Activated CD8-positive, alpha-beta T cell treated with anti-CD3 and anti-CD28 coated beads for 36 hours (primary cell): ENCODE data around the gene TMEM229B. TPM values are rescaled to one million over a fixed set of nuclear protein-coding genes. Genes with fewer than 3 reads are reported as not detected.
A peak's percentile ranks its signal among the peaks of the same experiment; 100 is the strongest.

Experiments
- ATAC-seq: fragments of 200-7000 bp; cut with Tn5 transposase; one replicate; pipeline ENCODE4 v1.10.0; 2021; ENCODE audit warnings: mild to moderate bottlenecking, moderate library complexity
- CTCF ChIA-PET: fragments of 350-600 bp; sonication (Branson Sonifier 250); formaldehyde crosslinking; loops from one replicate; lab custom pipeline; 2021; ENCODE audit warnings: antibody characterized with exemption; lab: Charles Lee
- POLR2A ChIA-PET: fragments of 350-600 bp; sonication (Branson Sonifier 250); formaldehyde crosslinking; loops from one replicate; lab custom pipeline; 2021; ENCODE audit warnings: antibody characterized with exemption; lab: Charles Lee
- DNase-seq: peaks from one replicate; pipeline ENCODE4 v3.0.0-alpha.2; 2020
- H3K27ac Mint-ChIP-seq: one replicate; pipeline ENCODE4 v1.8.0; 2021; ENCODE audit warnings: mild to moderate bottlenecking, mixed read lengths
- H3K27me3 Mint-ChIP-seq: one replicate; pipeline ENCODE4 v1.8.0; 2021; ENCODE audit warnings: mixed read lengths
- H3K36me3 Mint-ChIP-seq: one replicate; pipeline ENCODE4 v1.8.0; 2021; ENCODE audit warnings: low read depth, mixed read lengths
- H3K4me1 Mint-ChIP-seq: one replicate; pipeline ENCODE4 v1.8.0; 2021; ENCODE audit warnings: low read depth, mixed read lengths
- H3K4me3 Mint-ChIP-seq: one replicate; pipeline ENCODE4 v1.8.0; 2021; ENCODE audit warnings: mild to moderate bottlenecking, moderate library complexity, mixed read lengths
- H3K9me3 Mint-ChIP-seq: one replicate; pipeline ENCODE4 v1.8.0; 2021; ENCODE audit warnings: mixed read lengths
- intact Hi-C: fragments of 100-400 bp; cut with micrococcal nuclease; formaldehyde crosslinking; loops from one replicate; pipeline ENCODE4 v1.10.0; 2022
- total RNA-seq, 2 experiments: library from RNA; stranded (reverse); gene quantifications; one replicate each; pipeline ENCODE4 v1.2.3, GENCODE V29; 2021
- TF ChIP-seq, protein P1 (sequence below): fragments of 200-600 bp; IDR thresholded peaks from one replicate; pipeline ENCODE4 v1.8.0; 2022; ENCODE audit warnings: antibody characterized with exemption, mild to moderate bottlenecking

The TMEM229B gene
- total RNA-seq, 2 experiments from 2014 or later = 1.6 to 2.3 TPM

DNA sequence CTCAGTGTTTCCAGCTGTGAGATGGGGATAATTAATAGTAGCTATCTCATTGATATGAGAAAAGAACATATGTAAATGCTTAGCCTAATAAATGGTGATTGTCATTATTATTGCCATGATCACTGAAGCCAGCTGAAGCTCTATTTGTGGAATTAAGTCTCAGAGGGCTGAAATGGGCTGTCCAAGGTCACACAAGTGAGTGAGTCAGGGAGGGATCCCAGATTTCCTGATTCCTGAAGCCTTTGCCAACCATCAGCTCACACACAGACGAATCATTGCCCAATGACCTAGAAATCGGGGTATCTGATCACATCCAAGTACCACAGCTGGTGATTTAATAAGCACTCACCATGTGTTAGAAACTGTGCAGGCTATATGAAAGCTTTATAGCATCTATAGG, 21.6 kb upstream of the TMEM229B start:
- intact Hi-C loops = no loop called here
- no peak overlapping the region for H3K27ac Mint-ChIP-seq
- TF ChIP-seq, protein P1, sequence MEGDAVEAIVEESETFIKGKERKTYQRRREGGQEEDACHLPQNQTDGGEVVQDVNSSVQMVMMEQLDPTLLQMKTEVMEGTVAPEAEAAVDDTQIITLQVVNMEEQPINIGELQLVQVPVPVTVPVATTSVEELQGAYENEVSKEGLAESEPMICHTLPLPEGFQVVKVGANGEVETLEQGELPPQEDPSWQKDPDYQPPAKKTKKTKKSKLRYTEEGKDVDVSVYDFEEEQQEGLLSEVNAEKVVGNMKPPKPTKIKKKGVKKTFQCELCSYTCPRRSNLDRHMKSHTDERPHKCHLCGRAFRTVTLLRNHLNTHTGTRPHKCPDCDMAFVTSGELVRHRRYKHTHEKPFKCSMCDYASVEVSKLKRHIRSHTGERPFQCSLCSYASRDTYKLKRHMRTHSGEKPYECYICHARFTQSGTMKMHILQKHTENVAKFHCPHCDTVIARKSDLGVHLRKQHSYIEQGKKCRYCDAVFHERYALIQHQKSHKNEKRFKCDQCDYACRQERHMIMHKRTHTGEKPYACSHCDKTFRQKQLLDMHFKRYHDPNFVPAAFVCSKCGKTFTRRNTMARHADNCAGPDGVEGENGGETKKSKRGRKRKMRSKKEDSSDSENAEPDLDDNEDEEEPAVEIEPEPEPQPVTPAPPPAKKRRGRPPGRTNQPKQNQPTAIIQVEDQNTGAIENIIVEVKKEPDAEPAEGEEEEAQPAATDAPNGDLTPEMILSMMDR = no peak
- ChIA-PET POLR2A (no interaction called here), CTCF (interaction anchor here (1.1 to 5.3 kb wide), 4 partner anchors 10 to 82 kb away, joined by 3 to 33 read pairs (median 13); no protein-coding TSS in a partner anchor)
- peaks cover 22% of the 10 kb centered on the region for H3K4me1 Mint-ChIP-seq
- no peak for DNase-seq
- H3K4me3 Mint-ChIP-seq = no peak overlapping the region
- no peaks in the 10 kb centered on the region for H3K27me3 Mint-ChIP-seq
- ATAC-seq = no peak
- H3K36me3 Mint-ChIP-seq = no peaks in the 10 kb centered on the region
- H3K9me3 Mint-ChIP-seq = no peaks in the 10 kb centered on the region

DNA sequence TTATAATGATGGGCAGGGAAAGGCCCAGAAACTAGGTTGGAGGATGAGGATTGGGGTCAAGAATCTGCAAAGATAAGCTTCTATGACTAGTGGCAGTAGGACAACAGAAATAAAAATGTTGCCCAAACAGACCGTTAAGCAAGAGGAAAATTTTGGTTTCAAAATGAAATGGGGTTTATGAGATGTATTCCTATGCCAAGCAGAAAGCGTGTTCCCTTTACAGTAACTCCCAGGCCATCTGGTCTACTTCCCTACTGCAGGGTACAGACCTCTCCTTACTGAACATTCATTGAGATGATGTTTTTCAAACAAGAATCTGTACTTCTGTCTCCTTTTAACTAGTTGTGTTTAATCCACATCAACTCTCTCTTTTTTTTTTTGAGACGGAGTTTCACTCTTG, 20.4 kb upstream of the TMEM229B start:
- ChIA-PET POLR2A (no interaction called here), CTCF (interaction anchor here (1.1 to 4.6 kb wide), 4 partner anchors 11 to 195 kb away, joined by 3 to 24 read pairs (median 4); no protein-coding TSS in a partner anchor)
- Mint-ChIP-seq H3K4me1 (peaks cover 19% of the 10 kb centered on the region), H3K4me3 (no peak overlapping the region), H3K27me3 (no peaks in the 10 kb centered on the region), H3K9me3 (no peaks in the 10 kb centered on the region), H3K36me3 (no peaks in the 10 kb centered on the region), H3K27ac (peak overlapping the region; percentile 50)
- ATAC-seq (no peak), DNase-seq (no peak)
- TF ChIP-seq, protein P1 = no peak
- intact Hi-C loops = no loop called here

DNA sequence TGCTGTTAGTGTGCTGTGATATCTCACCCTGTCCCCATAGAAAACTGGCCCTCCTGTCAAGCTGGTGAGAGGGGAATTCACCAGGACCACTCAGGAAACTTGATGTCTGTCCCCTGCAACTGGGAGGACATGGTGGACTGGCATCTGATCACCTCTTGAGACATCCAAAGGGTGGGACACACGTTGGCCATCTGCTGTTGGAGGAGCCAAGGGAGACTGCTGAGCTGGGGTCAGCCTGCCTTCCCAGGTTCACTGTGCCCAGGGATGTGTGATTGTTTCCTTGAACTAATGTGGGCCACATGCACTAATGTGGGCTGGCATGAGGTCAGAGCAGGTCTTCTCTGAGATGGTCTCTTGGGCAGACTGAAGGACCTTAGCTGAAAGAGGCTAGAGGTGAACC, 16.7 kb upstream of the TMEM229B start:
- Mint-ChIP-seq H3K27me3 (no peaks in the 10 kb centered on the region), H3K4me1 (no peaks in the 10 kb centered on the region), H3K4me3 (no peak overlapping the region), H3K9me3 (no peaks in the 10 kb centered on the region), H3K36me3 (no peaks in the 10 kb centered on the region), H3K27ac (no peak overlapping the region)
- no peak for ATAC-seq
- TF ChIP-seq, protein P1 = no peak
- DNase-seq = no peak
- CTCF ChIA-PET = interaction anchor here (4.6 kb wide), 1 partner anchor 21 kb away, joined by 24 read pairs; no protein-coding TSS in a partner anchor
- POLR2A ChIA-PET = interaction anchor here (0.6 kb wide), 1 partner anchor 76 kb away, joined by 3 read pairs; no protein-coding TSS in a partner anchor
- intact Hi-C loops = no loop called here

DNA sequence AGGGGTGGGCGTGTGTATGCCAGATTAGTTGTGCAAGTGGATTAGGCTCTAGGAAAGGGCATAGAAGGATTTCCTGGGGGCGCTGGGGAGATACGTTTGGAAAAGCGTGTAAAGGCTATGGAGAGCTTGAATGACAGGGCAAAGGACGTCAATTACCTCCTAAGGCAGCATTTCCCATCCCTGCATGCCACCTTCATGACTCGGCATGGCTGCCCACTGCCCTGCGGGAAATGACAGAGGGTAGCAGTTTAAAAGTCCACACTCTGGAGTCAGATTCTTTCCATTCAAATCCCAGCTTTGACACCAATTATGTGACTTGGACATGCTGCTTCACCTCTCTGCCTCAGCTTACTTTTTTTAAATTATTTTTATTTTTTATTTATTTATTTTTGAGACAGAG, 14.8 kb upstream of the TMEM229B start:
- TF ChIP-seq, protein P1 = no peak
- H3K4me1 Mint-ChIP-seq = peaks cover under 1% of the 10 kb centered on the region
- no peak overlapping the region for H3K4me3 Mint-ChIP-seq
- DNase-seq (no peak), ATAC-seq (no peak)
- no peaks in the 10 kb centered on the region for H3K9me3 Mint-ChIP-seq
- no peaks in the 10 kb centered on the region for H3K27me3 Mint-ChIP-seq
- intact Hi-C loops = no loop called here
- H3K36me3 Mint-ChIP-seq = no peaks in the 10 kb centered on the region
- POLR2A ChIA-PET = no interaction called here
- no peak overlapping the region for H3K27ac Mint-ChIP-seq
- CTCF ChIA-PET = interaction anchor here (0.7 kb wide), 1 partner anchor 97 kb away, joined by 3 read pairs; no protein-coding TSS in a partner anchor

DNA sequence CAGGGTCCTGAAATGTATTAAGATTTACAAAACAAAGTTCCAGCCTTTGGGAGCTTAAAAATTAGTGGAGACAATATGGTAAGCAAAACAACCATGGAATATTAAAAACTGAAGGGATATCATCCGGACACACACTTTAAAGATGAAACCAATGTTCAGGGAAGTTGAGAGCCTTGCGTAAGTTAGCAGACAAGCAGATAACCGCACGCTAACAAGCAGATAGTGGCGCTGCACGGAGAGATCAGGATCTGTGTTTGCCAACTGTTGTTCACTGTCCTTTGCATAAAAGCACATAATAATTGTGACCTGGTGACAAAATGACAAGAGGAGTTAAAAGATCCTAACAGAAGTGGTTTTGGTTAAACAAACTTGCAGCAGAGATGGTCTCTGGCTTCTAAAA, 14.3 kb upstream of the TMEM229B start:
- Mint-ChIP-seq H3K9me3 (no peaks in the 10 kb centered on the region), H3K4me3 (no peak overlapping the region), H3K36me3 (no peaks in the 10 kb centered on the region), H3K27me3 (no peaks in the 10 kb centered on the region), H3K4me1 (peaks cover 5% of the 10 kb centered on the region), H3K27ac (no peak overlapping the region)
- DNase-seq (no peak), ATAC-seq (no peak)
- intact Hi-C loops = no loop called here
- CTCF ChIA-PET = interaction anchor here (0.7 kb wide), 1 partner anchor 100 kb away, joined by 3 read pairs; no protein-coding TSS in a partner anchor
- POLR2A ChIA-PET = no interaction called here
- TF ChIP-seq, protein P1 = no peak
